Stimulated activated CD8-positive, alpha-beta memory T cell treated with anti-CD3 and anti-CD28 coated beads, Interleukin-12 subunit alpha, Interleukin-12 subunit beta, amount 100 ng/mL, for 1 hour (primary cell): Measurements from ENCODE around the gene OTOP1.
"Not testable (repeated sequence)": the region's sequence is repeated elsewhere in the genome, so short reads cannot be mapped to it uniquely, and the experiment has no call there.

Experiments used
- DNase-seq: peaks from one replicate; pipeline ENCODE4 v3.0.0-alpha.2; 2020; ENCODE audit warnings: low read depth

Gene OTOP1

GRCh38 chr4:4233610-4234009 lies 6.9 kb upstream of the OTOP1 start:
- DNase-seq = no peak

DNA sequence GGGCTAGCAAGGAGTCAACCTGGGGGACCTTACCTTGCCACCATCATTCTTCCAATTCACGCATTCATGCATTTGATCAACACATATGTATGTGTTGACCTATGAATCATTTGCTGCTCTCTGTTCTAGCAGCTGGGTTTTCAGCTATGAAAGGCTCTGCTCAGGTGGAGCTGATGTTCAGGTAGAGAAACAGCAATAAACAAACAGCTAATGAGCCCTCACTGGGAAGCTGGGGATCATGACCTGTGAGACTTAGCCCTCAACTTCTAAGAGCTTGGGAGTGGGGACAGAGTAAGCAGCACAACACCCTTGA lies 1.6 kb upstream of the OTOP1 start:
- no peak for DNase-seq

- DNase-seq = no peak
Measured at GRCh38 chr4:4227510-4228355, 1.0 kb upstream of the OTOP1 start.

DNA sequence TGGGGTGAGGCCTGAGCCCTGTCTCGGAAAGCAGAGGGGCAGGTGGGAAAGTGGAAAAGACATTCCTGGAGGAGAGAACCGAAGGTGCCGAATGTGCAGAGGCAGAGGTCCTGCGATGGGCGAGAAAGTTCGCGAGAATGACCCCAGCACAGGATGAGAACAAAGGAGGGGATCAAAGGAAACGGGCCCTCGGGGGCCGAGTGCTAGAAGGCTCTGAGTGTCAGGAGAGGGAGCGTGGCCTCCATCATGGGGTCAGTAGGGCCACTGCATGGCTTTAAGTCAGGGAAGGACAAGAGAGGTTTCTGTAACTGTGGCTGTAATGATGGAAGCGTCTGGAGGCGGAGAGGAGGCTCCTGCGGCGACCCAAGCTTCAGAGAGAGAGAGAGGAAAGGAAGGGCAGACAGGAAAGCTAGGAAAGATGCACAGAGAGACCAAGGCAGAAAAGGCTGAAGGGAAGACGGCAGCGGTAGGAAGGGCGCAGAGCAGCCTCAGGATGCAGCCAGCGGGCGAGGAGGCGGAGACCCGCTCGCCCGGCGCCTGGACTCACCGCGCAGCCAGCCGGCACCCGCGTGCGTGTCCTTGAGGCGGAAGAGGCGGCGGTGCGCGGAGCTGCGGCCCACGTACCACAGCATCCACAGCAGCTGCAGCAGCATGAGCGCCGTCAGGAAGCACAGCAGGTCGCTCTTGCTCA lies 669 bp downstream of the OTOP1 start:
- DNase-seq = no peak

- DNase-seq = no peak
Measured at GRCh38 chr4:4217113-4217512, 9.6 kb downstream of the OTOP1 start.

DNA sequence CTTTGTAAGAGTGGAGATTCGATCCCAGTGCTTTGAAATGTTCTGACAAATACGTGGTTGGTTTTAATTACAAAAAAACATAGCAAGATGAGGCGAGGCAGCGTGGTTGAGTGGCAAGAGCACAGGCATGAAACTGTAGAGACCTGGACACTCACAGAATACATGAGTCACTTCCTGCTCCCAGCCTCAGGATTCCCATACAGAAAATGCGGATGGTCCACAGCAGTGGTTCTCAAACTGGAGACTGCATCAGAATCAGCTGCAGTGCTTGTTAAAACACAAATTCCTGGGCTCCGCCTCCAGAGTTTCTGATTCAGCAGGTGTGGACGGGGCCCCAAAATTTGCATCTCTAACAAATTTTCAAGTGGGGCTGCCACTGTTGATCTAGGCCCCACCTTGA lies 10.1 kb downstream of the OTOP1 start:
- no peak for DNase-seq

DNA sequence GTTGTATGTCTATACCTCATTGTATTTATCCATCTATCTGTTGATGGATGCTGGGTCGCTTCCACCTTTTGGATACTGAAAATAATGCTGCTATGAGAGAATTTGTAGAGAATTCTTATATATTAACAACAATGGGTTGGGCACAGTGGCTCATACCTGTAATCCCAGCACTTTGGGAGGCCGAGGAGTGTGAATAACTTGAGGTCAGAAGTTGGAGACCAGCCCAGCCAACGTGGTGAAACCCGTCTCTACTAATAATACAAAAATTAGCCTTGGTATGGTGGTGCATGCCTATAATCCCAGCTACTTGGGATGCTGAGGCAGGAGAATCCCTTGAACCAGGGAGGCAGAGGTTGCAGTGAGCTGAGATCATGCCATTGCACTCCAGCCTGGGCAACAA lies 13.1 kb downstream of the OTOP1 start:
- DNase-seq = not testable (repeated sequence)

GRCh38 chr4:4206204-4206603 lies 20.5 kb downstream of the OTOP1 start:
- no peak for DNase-seq

DNA sequence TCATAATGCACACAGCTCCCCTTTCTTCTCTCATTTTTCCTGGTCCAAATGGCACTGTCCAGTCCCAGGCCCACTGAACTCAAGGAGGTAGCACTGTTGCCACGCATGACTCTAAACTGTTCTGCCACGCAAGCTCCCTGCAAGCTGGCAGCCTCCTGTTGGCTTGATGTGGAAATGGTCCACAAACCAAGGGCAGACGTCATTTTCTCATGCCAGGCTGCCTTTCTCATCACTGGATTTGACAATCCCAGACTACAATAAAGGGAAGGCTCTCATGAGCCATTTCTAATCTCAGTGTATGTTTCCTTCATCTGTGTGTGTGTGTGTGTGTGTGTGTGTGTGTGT lies 22.4 kb downstream of the OTOP1 start:
- DNase-seq = no peak

GRCh38 chr4:4203688-4204400 lies 22.9 kb downstream of the OTOP1 start:
- DNase-seq = no peak

DNA sequence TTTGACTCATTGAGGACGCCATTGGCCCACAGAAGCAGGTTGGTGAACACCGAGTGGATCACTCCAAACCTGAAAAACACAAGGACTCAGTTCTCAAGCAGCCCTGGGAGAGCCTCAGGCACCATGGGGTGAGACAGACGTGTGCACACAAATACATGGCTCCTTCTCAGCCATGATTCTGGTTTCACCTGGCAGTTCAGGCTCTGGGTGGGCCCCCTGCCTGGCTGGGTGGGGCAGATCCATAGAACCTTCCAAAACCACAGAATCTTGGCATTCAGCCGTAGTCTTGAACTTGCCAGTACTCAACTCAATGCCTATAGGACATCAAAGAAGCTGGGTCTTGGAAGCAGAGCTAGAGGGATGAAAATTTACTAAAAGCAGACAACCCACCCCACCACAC lies 24.2 kb downstream of the OTOP1 start:
- no peak for DNase-seq

DNA sequence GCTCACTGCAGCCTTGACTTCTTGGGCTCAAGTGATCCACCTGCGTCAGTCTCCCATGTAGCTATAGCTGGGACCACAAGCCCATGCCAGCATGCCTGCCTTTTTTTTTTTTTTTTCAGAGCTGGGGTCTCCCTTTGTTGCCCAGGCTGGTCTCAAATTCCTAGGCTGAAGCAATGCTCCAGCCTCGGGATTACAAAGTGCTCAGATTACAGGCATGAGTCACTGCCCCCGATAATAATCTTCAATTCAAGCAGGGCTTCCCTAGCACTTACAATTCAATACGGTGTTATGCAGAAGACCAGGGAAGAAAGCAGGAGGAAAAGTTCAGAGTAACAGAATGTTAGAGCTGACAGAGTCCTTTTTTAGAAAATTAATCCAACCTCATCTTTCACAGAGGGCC lies 26.1 kb downstream of the OTOP1 start:
- no peak for DNase-seq

DNA sequence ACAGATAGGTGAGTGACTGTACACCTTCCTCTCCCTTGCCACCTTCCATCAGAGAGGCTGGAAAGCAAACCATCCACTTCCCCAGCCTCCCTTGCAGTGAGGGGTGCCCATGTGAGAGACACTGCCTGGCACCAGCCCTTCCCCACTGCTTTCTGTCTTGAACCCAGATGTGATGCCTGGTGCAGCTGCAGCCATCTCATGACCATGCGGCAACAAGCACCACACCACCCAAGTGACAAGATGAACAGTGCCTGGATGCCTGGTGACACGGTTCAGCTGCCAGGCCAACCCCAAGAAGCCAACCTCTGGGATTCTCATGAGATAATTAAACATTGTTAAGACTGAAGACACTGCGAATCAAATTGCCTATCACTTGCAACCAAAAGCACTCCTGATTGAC lies 31.4 kb downstream of the OTOP1 start:
- DNase-seq = no peak

- not testable (repeated sequence) for DNase-seq
Measured at GRCh38 chr4:4188557-4188956, 38.2 kb downstream of the OTOP1 start.

GRCh38 chr4:4185528-4185927 lies 41.2 kb downstream of the OTOP1 start:
- DNase-seq = no peak

DNA sequence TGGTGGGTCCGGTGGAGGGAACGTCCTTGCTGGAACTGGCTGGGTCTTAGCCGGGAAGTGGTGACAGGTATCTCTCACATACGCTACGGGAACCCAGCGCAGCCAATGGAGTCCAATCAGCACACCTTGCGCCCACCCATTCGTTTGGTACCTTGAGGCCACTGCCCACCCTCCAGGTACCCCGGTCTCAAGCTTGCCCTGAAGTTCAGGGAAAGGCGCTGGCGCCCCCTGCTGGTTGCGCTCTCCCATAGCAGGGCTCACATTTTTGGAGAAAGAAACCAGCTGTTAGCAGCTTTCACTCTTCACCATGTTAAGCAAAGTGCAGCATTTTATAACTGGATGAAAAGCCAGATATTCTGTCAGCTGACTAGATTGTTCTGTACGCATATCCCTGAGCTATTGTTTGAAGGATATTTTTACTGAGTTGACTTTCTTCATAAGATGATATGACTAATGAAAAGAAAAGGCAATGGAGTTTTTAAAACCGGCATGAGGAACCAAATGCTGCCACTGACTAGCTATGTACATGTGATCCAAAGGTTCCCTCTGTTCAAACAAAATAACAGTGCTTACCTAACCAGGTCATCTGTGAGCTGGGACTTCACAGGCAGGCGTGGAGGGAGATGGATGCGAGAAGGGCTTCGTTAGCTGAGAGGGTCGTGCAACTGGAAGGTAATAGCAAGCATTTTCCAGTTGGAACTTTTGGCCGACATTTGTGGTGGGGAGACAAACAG lies 43.7 kb downstream of the OTOP1 start:
- no peak for DNase-seq

- no peak for DNase-seq
Measured at GRCh38 chr4:4170596-4171150, 56.1 kb downstream of the OTOP1 start.

GRCh38 chr4:4167981-4168780 lies 58.5 kb downstream of the OTOP1 start:
- DNase-seq = not testable (repeated sequence)

- DNase-seq = not testable (repeated sequence)
Measured at GRCh38 chr4:4166986-4167385, 59.7 kb downstream of the OTOP1 start.

GRCh38 chr4:4165701-4166392 lies 60.9 kb downstream of the OTOP1 start:
- DNase-seq = not testable (repeated sequence)
